Measurements from ENCODE around the gene DNAJC5. TPM values are rescaled to one million over a fixed set of nuclear protein-coding genes. Genes with fewer than 3 reads are reported as not detected.

DNAJC5 gene
- total and polyA plus RNA-seq, 9 of the 15 experiments (the other 6 are each of a cell fraction or from before 2014, with no cell fraction given), result 0.95 to 42.8 (median 23.4) TPM

DNA sequence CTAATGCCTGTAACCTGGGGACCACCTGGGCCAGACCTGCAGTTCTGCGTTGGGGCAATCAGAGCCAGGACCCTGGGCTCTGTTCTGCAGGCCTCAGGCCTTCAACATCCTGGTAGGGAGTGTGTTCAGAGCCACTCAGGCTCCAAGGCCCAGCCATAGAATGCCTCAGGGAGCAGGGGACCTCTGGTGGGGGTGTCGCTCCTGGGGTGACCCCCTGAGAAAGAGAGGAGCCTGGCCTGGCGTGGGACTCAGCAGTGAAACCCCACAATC, 48.8 kb downstream of the DNAJC5 start:
- Histone ChIP-seq H3K4me1 (replicated peaks in 1 of 2; ENCODE audit: control insufficient read depth in 2 of 2, insufficient read depth in 2 of 2, low read length in 2 of 2) (peaks cover 11 to 85% of the 10 kb centered on the region in 2 experiments; a peak in 4 of 5 replicates), H3K4me2 (ENCODE audit: insufficient read depth, low read length) (no peak overlapping the region), H3K36me3 (ENCODE audit: control insufficient read depth, insufficient read depth, low read length) (peaks cover 77% of the 10 kb centered on the region; the same call in 2 of the 3 replicates), H4K20me1 (replicated peaks; ENCODE audit: control insufficient read depth, insufficient read depth, low read length) (peaks cover 44% of the 10 kb centered on the region), H3K79me2 (ENCODE audit: control insufficient read depth, insufficient read depth, low read length) (peaks cover 41% of the 10 kb centered on the region), H3K9me3 (replicated peaks; ENCODE audit: control insufficient read depth, insufficient read depth, low read depth, low read length) (no peaks in the 10 kb centered on the region; the same call in 1 of the 2 replicates), H3K4me3 (no peak overlapping the region), H3K27ac (ENCODE audit: extremely low read depth, low read depth, low read length) (no peak overlapping the region), H3K9me1 (ENCODE audit: control insufficient read depth, insufficient read depth, low read length) (peaks cover 5% of the 10 kb centered on the region), H3K9ac (ENCODE audit: insufficient read depth in 1 of 2, low read depth in 2 of 2, low read length in 2 of 2) (peak overlapping the region in 1 of 2 experiments; percentile 85; a peak in 1 of 4 replicates), H2AFZ (ENCODE audit: low read depth, low read length) (no peak overlapping the region), H3K27me3 (ENCODE audit: control insufficient read depth in 2 of 2, insufficient read depth in 2 of 2, low read length in 2 of 2) (no peaks in the 10 kb centered on the region)
- ATAC-seq (no peak), DNase-seq (ENCODE audit: extremely low read depth in 1 of 4, low spot score in 3 of 4) (no peak), FAIRE-seq (no peak)
- BruUV-seq (replicated peaks), result no TSS peak
- TF ChIP-seq IRF2 (CRISPR knock-in tag; IDR thresholded peaks at IDR 0.05), result no peak
- TF ChIP-seq HNRNPK (IDR thresholded peaks at IDR 0.05; ENCODE audit: low read depth, low read length, poor library complexity, severe bottlenecking), result no peak
- no peak for TF ChIP-seq MYBL2 (IDR thresholded peaks at IDR 0.05; ENCODE audit: low read depth)
- TF ChIP-seq MYBL2 (CRISPR knock-in tag; IDR thresholded peaks at IDR 0.05; ENCODE audit: borderline replicate concordance), result no peak
- TF ChIP-seq, protein P1, sequence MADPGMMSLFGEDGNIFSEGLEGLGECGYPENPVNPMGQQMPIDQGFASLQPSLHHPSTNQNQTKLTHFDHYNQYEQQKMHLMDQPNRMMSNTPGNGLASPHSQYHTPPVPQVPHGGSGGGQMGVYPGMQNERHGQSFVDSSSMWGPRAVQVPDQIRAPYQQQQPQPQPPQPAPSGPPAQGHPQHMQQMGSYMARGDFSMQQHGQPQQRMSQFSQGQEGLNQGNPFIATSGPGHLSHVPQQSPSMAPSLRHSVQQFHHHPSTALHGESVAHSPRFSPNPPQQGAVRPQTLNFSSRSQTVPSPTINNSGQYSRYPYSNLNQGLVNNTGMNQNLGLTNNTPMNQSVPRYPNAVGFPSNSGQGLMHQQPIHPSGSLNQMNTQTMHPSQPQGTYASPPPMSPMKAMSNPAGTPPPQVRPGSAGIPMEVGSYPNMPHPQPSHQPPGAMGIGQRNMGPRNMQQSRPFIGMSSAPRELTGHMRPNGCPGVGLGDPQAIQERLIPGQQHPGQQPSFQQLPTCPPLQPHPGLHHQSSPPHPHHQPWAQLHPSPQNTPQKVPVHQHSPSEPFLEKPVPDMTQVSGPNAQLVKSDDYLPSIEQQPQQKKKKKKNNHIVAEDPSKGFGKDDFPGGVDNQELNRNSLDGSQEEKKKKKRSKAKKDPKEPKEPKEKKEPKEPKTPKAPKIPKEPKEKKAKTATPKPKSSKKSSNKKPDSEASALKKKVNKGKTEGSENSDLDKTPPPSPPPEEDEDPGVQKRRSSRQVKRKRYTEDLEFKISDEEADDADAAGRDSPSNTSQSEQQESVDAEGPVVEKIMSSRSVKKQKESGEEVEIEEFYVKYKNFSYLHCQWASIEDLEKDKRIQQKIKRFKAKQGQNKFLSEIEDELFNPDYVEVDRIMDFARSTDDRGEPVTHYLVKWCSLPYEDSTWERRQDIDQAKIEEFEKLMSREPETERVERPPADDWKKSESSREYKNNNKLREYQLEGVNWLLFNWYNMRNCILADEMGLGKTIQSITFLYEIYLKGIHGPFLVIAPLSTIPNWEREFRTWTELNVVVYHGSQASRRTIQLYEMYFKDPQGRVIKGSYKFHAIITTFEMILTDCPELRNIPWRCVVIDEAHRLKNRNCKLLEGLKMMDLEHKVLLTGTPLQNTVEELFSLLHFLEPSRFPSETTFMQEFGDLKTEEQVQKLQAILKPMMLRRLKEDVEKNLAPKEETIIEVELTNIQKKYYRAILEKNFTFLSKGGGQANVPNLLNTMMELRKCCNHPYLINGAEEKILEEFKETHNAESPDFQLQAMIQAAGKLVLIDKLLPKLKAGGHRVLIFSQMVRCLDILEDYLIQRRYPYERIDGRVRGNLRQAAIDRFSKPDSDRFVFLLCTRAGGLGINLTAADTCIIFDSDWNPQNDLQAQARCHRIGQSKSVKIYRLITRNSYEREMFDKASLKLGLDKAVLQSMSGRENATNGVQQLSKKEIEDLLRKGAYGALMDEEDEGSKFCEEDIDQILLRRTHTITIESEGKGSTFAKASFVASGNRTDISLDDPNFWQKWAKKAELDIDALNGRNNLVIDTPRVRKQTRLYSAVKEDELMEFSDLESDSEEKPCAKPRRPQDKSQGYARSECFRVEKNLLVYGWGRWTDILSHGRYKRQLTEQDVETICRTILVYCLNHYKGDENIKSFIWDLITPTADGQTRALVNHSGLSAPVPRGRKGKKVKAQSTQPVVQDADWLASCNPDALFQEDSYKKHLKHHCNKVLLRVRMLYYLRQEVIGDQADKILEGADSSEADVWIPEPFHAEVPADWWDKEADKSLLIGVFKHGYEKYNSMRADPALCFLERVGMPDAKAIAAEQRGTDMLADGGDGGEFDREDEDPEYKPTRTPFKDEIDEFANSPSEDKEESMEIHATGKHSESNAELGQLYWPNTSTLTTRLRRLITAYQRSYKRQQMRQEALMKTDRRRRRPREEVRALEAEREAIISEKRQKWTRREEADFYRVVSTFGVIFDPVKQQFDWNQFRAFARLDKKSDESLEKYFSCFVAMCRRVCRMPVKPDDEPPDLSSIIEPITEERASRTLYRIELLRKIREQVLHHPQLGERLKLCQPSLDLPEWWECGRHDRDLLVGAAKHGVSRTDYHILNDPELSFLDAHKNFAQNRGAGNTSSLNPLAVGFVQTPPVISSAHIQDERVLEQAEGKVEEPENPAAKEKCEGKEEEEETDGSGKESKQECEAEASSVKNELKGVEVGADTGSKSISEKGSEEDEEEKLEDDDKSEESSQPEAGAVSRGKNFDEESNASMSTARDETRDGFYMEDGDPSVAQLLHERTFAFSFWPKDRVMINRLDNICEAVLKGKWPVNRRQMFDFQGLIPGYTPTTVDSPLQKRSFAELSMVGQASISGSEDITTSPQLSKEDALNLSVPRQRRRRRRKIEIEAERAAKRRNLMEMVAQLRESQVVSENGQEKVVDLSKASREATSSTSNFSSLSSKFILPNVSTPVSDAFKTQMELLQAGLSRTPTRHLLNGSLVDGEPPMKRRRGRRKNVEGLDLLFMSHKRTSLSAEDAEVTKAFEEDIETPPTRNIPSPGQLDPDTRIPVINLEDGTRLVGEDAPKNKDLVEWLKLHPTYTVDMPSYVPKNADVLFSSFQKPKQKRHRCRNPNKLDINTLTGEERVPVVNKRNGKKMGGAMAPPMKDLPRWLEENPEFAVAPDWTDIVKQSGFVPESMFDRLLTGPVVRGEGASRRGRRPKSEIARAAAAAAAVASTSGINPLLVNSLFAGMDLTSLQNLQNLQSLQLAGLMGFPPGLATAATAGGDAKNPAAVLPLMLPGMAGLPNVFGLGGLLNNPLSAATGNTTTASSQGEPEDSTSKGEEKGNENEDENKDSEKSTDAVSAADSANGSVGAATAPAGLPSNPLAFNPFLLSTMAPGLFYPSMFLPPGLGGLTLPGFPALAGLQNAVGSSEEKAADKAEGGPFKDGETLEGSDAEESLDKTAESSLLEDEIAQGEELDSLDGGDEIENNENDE (IDR thresholded peaks at IDR 0.05; ENCODE audit: low read depth, low read length), result no peak
- in situ Hi-C loops (cut with MboI), result no loop called here
- ChIA-PET POLR2A (no interaction called here), CTCF (ENCODE audit: low intra/inter-chr PET ratio) (no interaction called here)
- intact Hi-C loops (cut with micrococcal nuclease), result no loop called here
- 96% methylated on average over 3 of the region's 3 CpGs for WGBS (ENCODE audit: insufficient coverage, low coverage, missing lambda C conversion rate)
